ENCODE measurements around the gene COL6A2. TPM values are rescaled to one million over a fixed set of nuclear protein-coding genes. Genes with fewer than 3 reads are reported as not detected.
A peak's percentile ranks its signal among the peaks of the same experiment; 100 is the strongest.
"Not testable (repeated sequence)": the region's sequence is repeated elsewhere in the genome, so short reads cannot be mapped to it uniquely, and the experiment has no call there.

The COL6A2 gene
- polyA plus RNA-seq, 1 donor = 201 TPM

DNA sequence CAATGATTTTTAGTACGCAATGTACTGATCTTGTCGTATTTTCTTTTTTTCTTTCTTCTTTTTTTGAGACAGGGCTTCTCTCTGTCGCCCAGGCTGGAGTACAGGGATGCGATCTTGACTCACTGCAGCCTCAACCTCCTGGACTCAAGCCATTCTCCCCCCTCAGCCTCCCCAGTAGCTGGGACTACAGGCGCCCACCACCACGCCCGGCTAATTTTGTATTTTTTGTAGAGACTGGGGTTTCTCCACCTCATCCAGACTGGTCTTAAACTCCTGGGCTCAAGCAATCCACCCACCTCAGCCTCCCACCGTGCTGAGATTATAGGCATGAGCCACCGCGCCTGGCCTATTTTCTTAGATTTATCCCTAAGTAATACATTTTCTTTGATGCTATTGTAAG, 43.9 kb upstream of the COL6A2 start:
- H3K4me3 ChIP-seq (ENCODE audit: low read length) = no peak overlapping the region
- no peaks in the 10 kb centered on the region for H3K27me3 ChIP-seq (ENCODE audit: control insufficient read depth, insufficient read depth, low read length)
- no peak overlapping the region for H3K27ac ChIP-seq (ENCODE audit: low read length)
- H3K4me1 ChIP-seq (ENCODE audit: control insufficient read depth, insufficient read depth, low read length) = peaks cover 24% of the 10 kb centered on the region
- no peaks in the 10 kb centered on the region for H3K36me3 ChIP-seq (ENCODE audit: control insufficient read depth, insufficient read depth, low read length)
- no peak for DNase-seq
- WGBS (ENCODE audit: insufficient coverage, low lambda C conversion rate) = 96% methylated on average over 3 of the region's 10 CpGs
- peaks cover 4% of the 10 kb centered on the region for H3K9me3 ChIP-seq (ENCODE audit: control insufficient read depth, low read depth, low read length)

DNA sequence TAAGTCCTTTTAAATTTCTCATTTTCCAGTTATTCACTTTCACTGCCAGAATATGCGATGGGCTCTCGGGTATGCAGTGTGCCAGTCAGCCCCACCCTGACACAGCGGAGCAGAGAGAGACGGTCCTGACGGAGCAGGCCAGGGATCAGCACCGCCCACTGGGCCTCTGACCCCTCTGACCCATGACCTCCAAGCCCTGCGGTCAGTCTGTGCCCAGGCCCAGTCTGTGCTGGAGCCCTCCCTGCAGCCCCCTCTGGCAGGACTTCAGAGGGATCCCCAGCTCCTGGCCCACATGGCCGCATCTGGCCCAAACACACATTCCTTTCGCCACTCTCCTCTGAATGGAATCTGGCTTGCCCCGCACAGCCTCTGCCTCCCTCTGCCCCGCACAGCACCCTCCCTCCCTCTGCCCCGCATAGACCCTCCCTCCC, 43.4 kb upstream of the COL6A2 start:
- Histone ChIP-seq H3K36me3 (ENCODE audit: control insufficient read depth, insufficient read depth, low read length) (no peaks in the 10 kb centered on the region), H3K9me3 (ENCODE audit: control insufficient read depth, low read depth, low read length) (peaks cover 4% of the 10 kb centered on the region), H3K4me1 (ENCODE audit: control insufficient read depth, insufficient read depth, low read length) (peaks cover 24% of the 10 kb centered on the region), H3K4me3 (ENCODE audit: low read length) (no peak overlapping the region), H3K27me3 (ENCODE audit: control insufficient read depth, insufficient read depth, low read length) (no peaks in the 10 kb centered on the region), H3K27ac (ENCODE audit: low read length) (no peak overlapping the region)
- no peak for DNase-seq
- WGBS (ENCODE audit: insufficient coverage, low lambda C conversion rate) = no CpG with 5 or more reads among the region's 12 CpGs

DNA sequence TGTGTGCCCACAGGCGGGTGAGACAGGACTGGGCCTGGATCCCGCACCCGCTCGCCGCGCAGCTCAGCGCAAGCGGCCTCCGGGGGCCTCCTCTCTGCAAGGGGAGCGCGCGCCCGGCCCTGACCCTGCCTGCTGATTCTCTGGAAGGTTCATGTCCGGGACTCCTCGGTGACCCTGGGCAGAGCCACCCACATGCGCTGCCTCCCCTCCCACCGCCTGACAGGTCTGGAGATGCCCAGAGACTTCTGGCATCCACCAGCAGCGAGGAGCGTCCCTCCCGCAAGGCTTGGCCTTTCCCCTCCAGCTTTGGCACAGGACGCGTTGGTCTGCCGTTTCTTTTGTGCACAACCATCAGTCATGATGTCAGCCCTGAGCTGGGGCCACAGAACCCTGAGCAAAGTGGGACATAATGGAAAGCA, 42.0 kb upstream of the COL6A2 start:
- Histone ChIP-seq H3K27ac (ENCODE audit: low read length) (peak overlapping the region; percentile 76), H3K4me1 (ENCODE audit: control insufficient read depth, insufficient read depth, low read length) (peaks cover 13% of the 10 kb centered on the region), H3K27me3 (ENCODE audit: control insufficient read depth, insufficient read depth, low read length) (no peaks in the 10 kb centered on the region), H3K4me3 (ENCODE audit: low read length) (no peak overlapping the region), H3K36me3 (ENCODE audit: control insufficient read depth, insufficient read depth, low read length) (no peaks in the 10 kb centered on the region), H3K9me3 (ENCODE audit: control insufficient read depth, low read depth, low read length) (peaks cover 4% of the 10 kb centered on the region)
- DNase-seq = no peak
- WGBS (ENCODE audit: insufficient coverage, low lambda C conversion rate) = no CpG with 5 or more reads among the region's 23 CpGs

DNA sequence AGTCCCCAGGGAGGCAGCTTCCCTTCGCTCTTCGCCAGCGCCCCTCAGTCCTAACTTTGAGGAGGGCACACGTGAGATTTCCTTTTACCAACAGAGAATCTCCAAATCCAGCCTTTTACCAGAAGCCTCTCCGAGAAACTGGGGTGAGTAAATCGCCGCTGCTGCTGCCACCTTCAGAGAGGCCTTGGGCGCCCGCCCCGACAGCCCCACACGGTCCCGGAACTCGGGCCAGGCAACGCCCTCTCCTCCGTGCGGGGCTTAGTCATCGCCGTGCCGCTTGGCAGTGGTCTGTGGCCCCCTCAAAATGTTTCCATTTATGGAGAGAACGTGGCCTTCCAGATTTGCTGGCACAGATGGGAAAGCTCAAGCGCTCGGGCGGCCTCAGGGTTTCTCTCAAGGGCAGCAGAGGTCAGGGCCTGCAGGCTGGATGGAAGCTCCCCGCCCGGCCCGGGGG, 41.4 kb upstream of the COL6A2 start:
- H3K36me3 ChIP-seq (ENCODE audit: control insufficient read depth, insufficient read depth, low read length) = no peaks in the 10 kb centered on the region
- peak in 1 of 2 donors; percentile 50 for DNase-seq
- H3K4me1 ChIP-seq (ENCODE audit: control insufficient read depth, insufficient read depth, low read length) = peaks cover 13% of the 10 kb centered on the region
- H3K4me3 ChIP-seq (ENCODE audit: low read length) = no peak overlapping the region
- no peaks in the 10 kb centered on the region for H3K27me3 ChIP-seq (ENCODE audit: control insufficient read depth, insufficient read depth, low read length)
- peak overlapping the region; percentile 76 for H3K27ac ChIP-seq (ENCODE audit: low read length)
- no CpG with 5 or more reads among the region's 26 CpGs for WGBS (ENCODE audit: insufficient coverage, low lambda C conversion rate)
- peaks cover 4% of the 10 kb centered on the region for H3K9me3 ChIP-seq (ENCODE audit: control insufficient read depth, low read depth, low read length)

DNA sequence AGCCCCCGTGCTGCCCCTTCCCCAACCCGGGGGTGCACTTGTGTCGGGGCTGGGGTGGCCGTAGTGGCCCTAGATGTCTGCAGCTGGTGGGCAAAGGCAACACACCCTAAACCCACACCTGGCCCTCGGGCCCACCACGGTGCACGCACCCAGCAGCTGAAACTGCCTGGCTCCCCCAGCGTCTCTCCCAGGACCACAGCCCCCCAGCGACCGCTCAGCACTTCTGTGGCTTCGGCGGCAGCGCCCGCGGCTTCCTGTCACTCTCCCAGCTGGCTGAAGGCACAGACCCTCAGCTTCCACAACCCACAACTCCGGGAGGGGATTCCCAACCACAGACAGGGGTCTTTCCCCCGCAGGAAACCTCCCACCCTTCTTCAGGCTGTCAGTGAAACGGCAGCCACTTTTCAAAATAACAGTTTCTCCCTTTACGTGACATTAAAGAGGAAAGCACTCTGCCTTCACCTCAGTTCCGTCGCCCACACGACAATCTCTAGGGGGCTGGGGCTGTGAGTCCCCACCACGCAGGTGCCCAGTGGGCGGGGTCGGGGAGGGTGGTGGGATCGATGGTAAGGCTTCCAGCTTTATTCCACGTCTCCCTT, 40.7 kb upstream of the COL6A2 start:
- Histone ChIP-seq H3K27me3 (ENCODE audit: control insufficient read depth, insufficient read depth, low read length) (no peaks in the 10 kb centered on the region), H3K27ac (ENCODE audit: low read length) (peak overlapping the region; percentile 76), H3K4me3 (ENCODE audit: low read length) (no peak overlapping the region), H3K4me1 (ENCODE audit: control insufficient read depth, insufficient read depth, low read length) (peaks cover 13% of the 10 kb centered on the region), H3K36me3 (ENCODE audit: control insufficient read depth, insufficient read depth, low read length) (no peaks in the 10 kb centered on the region), H3K9me3 (ENCODE audit: control insufficient read depth, low read depth, low read length) (peaks cover 8% of the 10 kb centered on the region)
- WGBS (ENCODE audit: insufficient coverage, low lambda C conversion rate) = 60% methylated on average over 3 of the region's 27 CpGs
- DNase-seq = no peak

DNA sequence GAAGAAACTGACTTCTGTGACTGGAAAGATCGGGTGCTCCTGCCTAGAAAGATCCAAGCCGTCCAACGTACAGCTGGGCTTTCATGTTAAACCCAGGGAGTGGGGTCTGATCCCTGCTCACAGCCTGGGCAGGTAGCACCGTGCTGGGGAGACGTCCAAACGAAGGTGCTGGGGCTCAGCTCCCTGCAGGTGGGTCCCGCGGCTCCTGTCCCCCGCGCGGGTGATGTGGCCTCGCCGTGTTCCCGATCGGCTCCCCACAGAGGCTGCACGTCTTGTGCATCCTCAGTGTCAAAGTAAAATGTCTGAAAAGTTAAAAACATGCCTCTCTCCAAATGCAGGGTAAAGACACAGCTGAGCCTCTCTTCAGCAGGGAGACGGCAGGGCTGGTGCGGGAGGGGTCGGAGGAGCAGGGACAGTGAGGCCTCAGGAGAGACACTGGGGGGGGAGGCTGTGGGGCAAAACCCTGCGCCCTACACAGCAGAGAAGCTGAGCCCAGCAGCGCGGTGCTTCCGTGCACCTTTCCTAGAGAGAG, 40.1 kb upstream of the COL6A2 start:
- peak overlapping the region; percentile 76 for H3K27ac ChIP-seq (ENCODE audit: low read length)
- H3K36me3 ChIP-seq (ENCODE audit: control insufficient read depth, insufficient read depth, low read length) = no peaks in the 10 kb centered on the region
- peaks cover 5% of the 10 kb centered on the region for H3K9me3 ChIP-seq (ENCODE audit: control insufficient read depth, low read depth, low read length)
- no peak overlapping the region for H3K4me3 ChIP-seq (ENCODE audit: low read length)
- WGBS (ENCODE audit: insufficient coverage, low lambda C conversion rate) = no CpG with 5 or more reads among the region's 23 CpGs
- H3K4me1 ChIP-seq (ENCODE audit: control insufficient read depth, insufficient read depth, low read length) = peaks cover 13% of the 10 kb centered on the region
- DNase-seq = no peak
- H3K27me3 ChIP-seq (ENCODE audit: control insufficient read depth, insufficient read depth, low read length) = no peaks in the 10 kb centered on the region

DNA sequence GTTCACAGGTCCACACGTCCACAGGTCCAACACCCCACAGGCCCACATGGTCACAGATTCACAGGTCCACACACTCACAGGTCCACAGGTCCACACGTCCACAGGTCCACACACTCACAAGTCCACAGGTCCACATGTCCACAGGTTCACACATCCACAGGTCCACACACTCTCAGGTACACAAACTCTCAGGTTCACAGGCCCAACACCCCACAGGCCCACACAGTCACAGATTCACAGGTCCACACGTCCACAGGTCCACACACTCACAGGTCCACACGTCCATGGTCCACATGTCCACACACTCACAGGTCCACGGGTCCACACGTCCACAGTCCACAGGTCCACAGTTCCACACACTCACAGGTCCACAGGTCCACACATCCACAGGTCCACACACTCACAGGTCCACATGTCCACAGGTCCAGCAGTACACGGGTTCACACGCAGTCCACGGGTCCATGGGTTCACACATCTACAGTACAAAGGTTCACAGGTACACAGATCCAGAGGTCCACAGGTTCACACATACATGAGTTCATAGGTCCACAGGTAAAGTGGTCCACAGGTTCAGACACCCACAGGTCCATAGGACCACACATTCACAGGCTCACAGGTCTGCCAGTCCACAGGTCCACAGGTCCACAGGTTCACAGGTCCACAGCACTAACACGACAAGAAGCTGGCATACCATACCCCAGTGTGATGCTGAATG, 39.3 kb upstream of the COL6A2 start:
- Histone ChIP-seq H3K4me3 (ENCODE audit: low read length) (no peak overlapping the region), H3K36me3 (ENCODE audit: control insufficient read depth, insufficient read depth, low read length) (no peaks in the 10 kb centered on the region), H3K27ac (ENCODE audit: low read length) (no peak overlapping the region), H3K9me3 (ENCODE audit: control insufficient read depth, low read depth, low read length) (peaks cover 5% of the 10 kb centered on the region), H3K4me1 (ENCODE audit: control insufficient read depth, insufficient read depth, low read length) (peaks cover 13% of the 10 kb centered on the region), H3K27me3 (ENCODE audit: control insufficient read depth, insufficient read depth, low read length) (no peaks in the 10 kb centered on the region)
- WGBS (ENCODE audit: insufficient coverage, low lambda C conversion rate) = no CpG with 5 or more reads among the region's 10 CpGs
- no peak for DNase-seq

DNA sequence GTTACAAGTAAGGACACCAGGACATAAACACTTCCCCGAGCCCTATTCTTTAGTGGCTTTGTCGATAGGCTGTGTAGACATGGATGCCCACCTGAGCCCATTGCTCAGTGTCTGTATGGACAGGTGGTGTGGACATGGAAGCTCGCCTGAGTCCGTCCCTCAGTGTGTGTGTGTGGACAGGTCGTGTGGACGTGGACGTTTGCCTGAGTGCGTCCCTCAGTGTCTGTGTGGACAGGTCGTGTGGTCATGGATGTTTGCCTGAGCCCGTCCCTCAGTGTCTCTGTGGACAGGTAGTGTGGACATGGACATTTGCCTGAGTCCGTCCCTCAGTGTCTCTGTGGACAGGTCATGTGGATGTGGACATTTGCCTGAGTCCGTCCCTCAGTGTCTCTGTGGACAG, 38.7 kb upstream of the COL6A2 start:
- no peaks in the 10 kb centered on the region for H3K27me3 ChIP-seq (ENCODE audit: control insufficient read depth, insufficient read depth, low read length)
- H3K4me1 ChIP-seq (ENCODE audit: control insufficient read depth, insufficient read depth, low read length) = peaks cover 13% of the 10 kb centered on the region
- peaks cover 5% of the 10 kb centered on the region for H3K9me3 ChIP-seq (ENCODE audit: control insufficient read depth, low read depth, low read length)
- no peak overlapping the region for H3K27ac ChIP-seq (ENCODE audit: low read length)
- no CpG with 5 or more reads among the region's 12 CpGs for WGBS (ENCODE audit: insufficient coverage, low lambda C conversion rate)
- no peak overlapping the region for H3K4me3 ChIP-seq (ENCODE audit: low read length)
- no peaks in the 10 kb centered on the region for H3K36me3 ChIP-seq (ENCODE audit: control insufficient read depth, insufficient read depth, low read length)
- no peak for DNase-seq

DNA sequence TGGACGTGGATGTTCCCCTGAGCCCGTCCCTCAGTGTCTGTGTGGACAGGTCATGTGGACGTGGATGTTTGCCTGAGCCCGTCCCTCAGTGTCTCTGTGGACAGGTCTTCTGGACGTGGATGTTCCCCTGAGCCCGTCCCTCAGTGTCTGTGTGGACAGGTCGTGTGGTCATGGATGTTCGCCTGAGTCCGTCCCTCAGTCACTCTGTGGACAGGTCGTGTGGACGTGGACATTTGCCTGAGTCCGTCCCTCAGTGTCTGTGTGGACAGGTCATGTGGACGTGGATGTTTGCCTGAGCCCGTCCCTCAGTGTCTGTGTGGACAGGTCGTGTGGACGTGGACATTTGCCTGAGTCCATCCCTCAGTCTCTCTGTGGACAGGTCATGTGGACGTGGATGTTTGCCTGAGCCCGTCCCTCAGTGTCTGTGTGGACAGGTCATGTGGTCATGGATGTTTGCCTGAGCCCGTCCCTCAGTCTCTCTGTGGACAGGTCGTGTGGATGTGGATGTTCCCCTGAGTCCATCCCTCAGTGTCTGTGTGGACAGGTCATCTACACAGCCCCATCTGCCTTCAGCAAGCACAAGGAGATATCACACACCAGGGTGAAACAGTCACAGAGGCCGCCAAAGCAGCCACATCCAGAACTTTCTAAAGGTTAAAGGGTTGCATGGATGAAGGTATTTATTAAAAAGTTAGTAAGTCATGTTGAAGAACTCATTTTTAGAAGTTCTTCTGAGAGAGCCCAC, 38.0 kb upstream of the COL6A2 start:
- not testable (repeated sequence) for H3K4me3 ChIP-seq (ENCODE audit: low read length); H3K27me3 ChIP-seq (ENCODE audit: control insufficient read depth, insufficient read depth, low read length); DNase-seq; H3K9me3 ChIP-seq (ENCODE audit: control insufficient read depth, low read depth, low read length); H3K27ac ChIP-seq (ENCODE audit: low read length); H3K36me3 ChIP-seq (ENCODE audit: control insufficient read depth, insufficient read depth, low read length)
- peaks cover 14% of the 10 kb centered on the region for H3K4me1 ChIP-seq (ENCODE audit: control insufficient read depth, insufficient read depth, low read length)
- no CpG with 5 or more reads among the region's 21 CpGs for WGBS (ENCODE audit: insufficient coverage, low lambda C conversion rate)

DNA sequence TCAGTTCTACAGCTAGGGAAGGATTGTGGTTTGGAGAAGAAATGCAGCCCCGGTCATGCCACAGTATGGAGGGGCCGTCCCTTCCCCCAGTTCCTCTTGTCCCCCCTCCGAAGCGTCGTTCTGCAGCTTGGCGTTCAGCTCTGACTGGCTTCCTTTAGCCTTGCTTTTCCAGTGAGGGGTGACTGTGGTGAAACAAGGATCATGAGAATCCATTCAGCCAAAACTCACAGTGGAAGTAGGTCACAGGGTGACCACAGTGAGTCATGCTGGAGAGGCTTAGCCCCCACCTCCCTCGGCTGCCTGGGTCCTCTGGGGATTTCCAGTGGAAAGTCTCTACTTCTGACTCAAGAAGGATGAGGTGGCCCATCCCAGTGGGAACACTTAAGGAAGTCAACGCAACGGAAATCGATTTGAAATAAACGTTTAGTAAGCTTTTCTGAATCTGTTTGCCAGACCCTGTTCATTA, 37.3 kb upstream of the COL6A2 start:
- WGBS (ENCODE audit: insufficient coverage, low lambda C conversion rate) = 60% methylated on average over 1 of the region's 11 CpGs
- Histone ChIP-seq H3K4me1 (ENCODE audit: control insufficient read depth, insufficient read depth, low read length) (peaks cover 22% of the 10 kb centered on the region), H3K9me3 (ENCODE audit: control insufficient read depth, low read depth, low read length) (peaks cover 5% of the 10 kb centered on the region), H3K36me3 (ENCODE audit: control insufficient read depth, insufficient read depth, low read length) (no peaks in the 10 kb centered on the region), H3K4me3 (ENCODE audit: low read length) (no peak overlapping the region), H3K27ac (ENCODE audit: low read length) (no peak overlapping the region), H3K27me3 (ENCODE audit: control insufficient read depth, insufficient read depth, low read length) (peaks cover 6% of the 10 kb centered on the region)
- peak in 1 of 2 donors; percentile 25 for DNase-seq

Data from large intestine (tissue), 3 donors.